Ishikawa (cell line): ENCODE data around the gene PITPNC1.

ENCODE experiments used
- CREB1 ChIP-seq: IDR thresholded peaks from 2 replicates; pipeline ENCODE4 v1.6.1; 2012; ENCODE audit warnings: low read depth
- EP300 ChIP-seq: IDR thresholded peaks from 2 replicates; pipeline ENCODE4 v1.6.1; 2012; ENCODE audit warnings: borderline replicate concordance
- FOXM1 ChIP-seq: IDR thresholded peaks from 2 replicates; pipeline ENCODE4 v1.6.1; 2012; ENCODE audit warnings: low read depth, borderline replicate concordance
- MAX ChIP-seq: IDR thresholded peaks from 2 replicates; pipeline ENCODE4 v1.6.1; 2012
- NFIC ChIP-seq: IDR thresholded peaks from 2 replicates; pipeline ENCODE4 v1.6.1; 2012
- REST ChIP-seq: IDR thresholded peaks from 2 replicates; pipeline ENCODE4 v1.6.1; 2012; ENCODE audit warnings: low read depth, mild to moderate bottlenecking
- TAF1 ChIP-seq: IDR thresholded peaks from 2 replicates; pipeline ENCODE4 v1.6.1; 2012; ENCODE audit warnings: low read depth, mild to moderate bottlenecking
- YY1 ChIP-seq: IDR thresholded peaks from 2 replicates; pipeline ENCODE4 v1.6.1; 2012; ENCODE audit warnings: low read depth

GRCh38 chr17:67558740-67559380 is 181.8 kb downstream of the PITPNC1 start:
- TF ChIP-seq YY1 (no peak), CREB1 (no peak), FOXM1 (no peak), TAF1 (no peak), EP300 (no peak), MAX (no peak), REST (no peak), NFIC (no peak)
